SK-N-SH (cell line): Measurements from ENCODE around the gene PTPN2. TPM values are rescaled to one million over a fixed set of nuclear protein-coding genes. Genes with fewer than 3 reads are reported as not detected.

ENCODE experiments used
- CTCF ChIA-PET: fragments of 300-600, 350-600 bp; formaldehyde crosslinking; extraction: SDS; loops from one replicate; lab custom pipeline; 2021; lab: Yijun Ruan, JAX
- POLR2A ChIA-PET: fragments of 350-600 bp; sonication (Branson Sonifier 250); formaldehyde crosslinking; extraction: SDS; loops from one replicate; lab custom pipeline; 2020; ENCODE audit warnings: antibody characterized with exemption, inconsistent platforms; lab: Yijun Ruan, JAX
- DNase-seq: peaks from one replicate; pipeline ENCODE4 v3.0.0; 2012
- H2AFZ ChIP-seq: fragments of 200-600 bp; sonication (generic); 2 replicates; pipeline ENCODE4 v1.8.1; 2016; ENCODE audit warnings: antibody characterized with exemption, mild to moderate bottlenecking, low read depth
- H3F3A ChIP-seq: fragments of 200-600 bp; sonication (generic); replicated peaks from 2 replicates; pipeline ENCODE3; 2016; ENCODE audit warnings: antibody characterized with exemption, mild to moderate bottlenecking; ENCODE audit not compliant: insufficient read depth
- H3K27ac ChIP-seq, 2 experiments: fragments of 200-500 bp in 1 of 2; fragments of 200-600 bp in 1 of 2; sonication (Bioruptor generic) in 1 of 2; sonication (generic), shearing (Covaris generic) in 1 of 2; 2 replicates each; pipeline versions ENCODE4 v1.5.1 to v1.6.1; 2014 to 2016; ENCODE audit warnings: low read depth in 2 of 2, inconsistent platforms in 1 of 2, low read length in 1 of 2, mild to moderate bottlenecking in 1 of 2, mixed read lengths in 1 of 2
- H3K27me3 ChIP-seq: fragments of 200-600 bp; sonication (generic), shearing (Covaris generic); 2 replicates; pipeline ENCODE4 v1.6.1; 2016; ENCODE audit warnings: mixed run types; ENCODE audit not compliant: insufficient read depth
- H3K36me3 ChIP-seq, 2 experiments: fragments of 200-500 bp in 1 of 2; fragments of 200-600 bp in 1 of 2; sonication (Bioruptor generic) in 1 of 2; sonication (generic) in 1 of 2; replicated peaks in 1 of 2; 2 replicates each; pipeline versions ENCODE3 to v1.5.1; 2014 to 2016; ENCODE audit warnings: low read length in 1 of 2, mild to moderate bottlenecking in 1 of 2; ENCODE audit not compliant: insufficient read depth in 2 of 2, control insufficient read depth in 1 of 2
- H3K4me1 ChIP-seq, 2 experiments: fragments of 200-500 bp in 1 of 2; fragments of 200-600 bp in 1 of 2; sonication (Bioruptor generic) in 1 of 2; sonication (generic), shearing (Covaris generic) in 1 of 2; 2 replicates each; pipeline versions ENCODE4 v1.5.1 to v1.6.1; 2014 to 2016; ENCODE audit warnings: low read depth in 1 of 2, low read length in 1 of 2, mixed run types in 1 of 2; ENCODE audit not compliant: insufficient read depth in 2 of 2, control insufficient read depth in 1 of 2
- H3K4me2 ChIP-seq: fragments of 200-600 bp; sonication (generic), shearing (Covaris generic); 2 replicates; pipeline ENCODE4 v1.6.1; 2017; ENCODE audit warnings: mixed run types
- H3K4me3 ChIP-seq, 2 experiments: fragments of 200-500 bp in 1 of 2; fragments of 200-600 bp in 1 of 2; sonication (Bioruptor generic) in 1 of 2; sonication (generic), shearing (Covaris generic) in 1 of 2; 2 replicates each; pipeline versions ENCODE4 v1.5.1 to v1.8.1; 2014 to 2016; ENCODE audit warnings: low read depth in 2 of 2, inconsistent platforms in 1 of 2, low read length in 1 of 2, mild to moderate bottlenecking in 1 of 2, mixed read lengths in 1 of 2, moderate library complexity in 1 of 2
- H3K79me2 ChIP-seq: fragments of 200-600 bp; sonication (generic); 2 replicates; pipeline ENCODE4 v1.8.1; 2017; ENCODE audit warnings: mild to moderate bottlenecking; ENCODE audit not compliant: insufficient read depth
- H3K9ac ChIP-seq: fragments of 200-600 bp; sonication (generic); 2 replicates; pipeline ENCODE4 v1.6.1; 2017; ENCODE audit warnings: mixed run types
- H3K9me2 ChIP-seq: fragments of 200-600 bp; sonication (generic); 2 replicates; pipeline ENCODE4 v1.6.1; 2017; ENCODE audit warnings: mixed run types
- H3K9me3 ChIP-seq: fragments of 200-600 bp; sonication (generic); 2 replicates; pipeline ENCODE4 v1.6.1; 2017; ENCODE audit warnings: mixed run types, mild to moderate bottlenecking, moderate library complexity
- H4K20me1 ChIP-seq: fragments of 200-600 bp; sonication (generic); 2 replicates; pipeline ENCODE4 v1.6.1; 2017; ENCODE audit warnings: mild to moderate bottlenecking, mixed run types; ENCODE audit not compliant: insufficient read depth
- CHD2 ChIP-seq: fragments of 150-350 bp; IDR thresholded peaks from 2 replicates; pipeline ENCODE4 v1.6.1; 2018; ENCODE audit warnings: low read length; ENCODE audit not compliant: partially characterized antibody
- CTCF ChIP-seq: fragments of 200-600 bp; sonication (generic); IDR thresholded peaks from 2 replicates; pipeline ENCODE4 v1.6.1; 2017; ENCODE audit warnings: antibody characterized with exemption, mild to moderate bottlenecking, moderate library complexity
- EP300 ChIP-seq, 2 experiments: IDR thresholded peaks; 2 replicates each; pipeline versions ENCODE4 v1.4.0 to v1.6.1; 2012; ENCODE audit warnings: borderline replicate concordance in 1 of 2, low read depth in 1 of 2, low read length in 1 of 2
- JUND ChIP-seq: IDR thresholded peaks from 2 replicates; pipeline ENCODE4 v1.4.0; 2012
- MXI1 ChIP-seq: IDR thresholded peaks from 2 replicates; pipeline ENCODE4 v1.6.1; 2012; ENCODE audit warnings: mild to moderate bottlenecking, low read depth, low read length, improper control_type of control experiment
- RCOR1 ChIP-seq: fragments of 150-350 bp; IDR thresholded peaks from 2 replicates; pipeline ENCODE4 v1.6.1; 2017; ENCODE audit warnings: antibody characterized with exemption, low read length
- REST ChIP-seq: IDR thresholded peaks from 2 replicates; pipeline ENCODE4 v1.6.1; 2012; ENCODE audit warnings: mild to moderate bottlenecking, low read depth, low read length, moderate library complexity
- SIN3A ChIP-seq: IDR thresholded peaks from 2 replicates; pipeline ENCODE4 v1.6.1; 2012; ENCODE audit warnings: low read depth, mild to moderate bottlenecking, low read length, moderate library complexity, borderline replicate concordance
- TAF1 ChIP-seq: IDR thresholded peaks from 2 replicates; pipeline ENCODE4 v1.6.1; 2012; ENCODE audit warnings: low read depth, mild to moderate bottlenecking, low read length, moderate library complexity, borderline replicate concordance
- TCF12 ChIP-seq: IDR thresholded peaks from 2 replicates; pipeline ENCODE4 v1.4.0; 2012
- USF1 ChIP-seq: IDR thresholded peaks from 2 replicates; pipeline ENCODE4 v1.4.0; 2012; ENCODE audit warnings: low read depth, borderline replicate concordance
- YY1 ChIP-seq: IDR thresholded peaks from 2 replicates; pipeline ENCODE4 v1.4.0; 2012; ENCODE audit warnings: low read depth, mild to moderate bottlenecking
- ZBTB33 ChIP-seq: IDR thresholded peaks from 2 replicates; pipeline ENCODE4 v1.4.0; 2012; ENCODE audit warnings: low read depth, borderline replicate concordance
- WGBS: methylation state at CpG from one replicate; pipeline ENCODE4 v1.1.6; 2017; ENCODE audit warnings: low lambda C conversion rate; 5-methylcytosine and 5-hydroxymethylcytosine counted together
- polyA plus RNA-seq, 3 experiments: library from polyadenylated mRNA; depleted of rRNA; stranded (reverse); fragments of >200 nt; gene quantifications; 2 replicates each; pipeline ENCODE4 v1.2.3, GENCODE V29; 2012

Gene PTPN2
- polyA plus RNA-seq, 1 of the 3 experiments (the other 2 are of a cell fraction), result 11.2 TPM

GRCh38 chr18:12906773-12907172 lies 22.7 kb upstream of the PTPN2 start:
- no peak for DNase-seq
- CTCF ChIA-PET, result interaction anchor here (1.0 to 1.5 kb wide), 3 partner anchors 12 to 180 kb away, joined by 3 to 6 read pairs (median 3); no protein-coding TSS in a partner anchor
- peak overlapping the region; percentile 75 for H3K4me2 ChIP-seq
- H4K20me1 ChIP-seq, result peaks cover 6% of the 10 kb centered on the region; the same call in 1 of the 2 replicates
- no CpG with 5 or more reads among the region's 10 CpGs for WGBS
- H3K9ac ChIP-seq, result no peak overlapping the region
- peak overlapping the region in 1 of 2 experiments; percentile 56; a peak in 1 of 4 replicates for H3K4me3 ChIP-seq
- no peaks in the 10 kb centered on the region for H3K79me2 ChIP-seq
- POLR2A ChIA-PET, result no interaction called here
- peaks cover 13% of the 10 kb centered on the region for H3F3A ChIP-seq
- no peaks in the 10 kb centered on the region for H3K27me3 ChIP-seq
- no peak for TF ChIP-seq TCF12
- TF ChIP-seq REST, result no peak
- TF ChIP-seq JUND, result no peak
- no peak for TF ChIP-seq CTCF
- no peak for TF ChIP-seq TAF1
- TF ChIP-seq ZBTB33, result no peak
- no peak for TF ChIP-seq MXI1
- no peak for TF ChIP-seq YY1
- no peak for TF ChIP-seq SIN3A
- TF ChIP-seq EP300 (IDR thresholded peaks at IDR 0.05; ENCODE audit: borderline replicate concordance in 1 of 2, low read depth in 1 of 2, low read length in 1 of 2), result no peak
- no peak for TF ChIP-seq USF1
- TF ChIP-seq RCOR1, result no peak
- TF ChIP-seq CHD2, result no peak
- H2AFZ ChIP-seq, result no peak overlapping the region
- peak overlapping the region in 1 of 2 experiments; percentile 75; a peak in 1 of 4 replicates for H3K27ac ChIP-seq
- no peaks in the 10 kb centered on the region for H3K9me3 ChIP-seq
- H3K36me3 ChIP-seq, result no peaks in the 10 kb centered on the region
- peaks cover 0 to 7% of the 10 kb centered on the region in 2 experiments; a peak in 2 of 4 replicates for H3K4me1 ChIP-seq
- H3K9me2 ChIP-seq, result no peaks in the 10 kb centered on the region
